GM12878 (cell line): Measurements from ENCODE around the gene CYP2A6. TPM values are rescaled to one million over a fixed set of nuclear protein-coding genes. Genes with fewer than 3 reads are reported as not detected.

Source experiments
- ATAC-seq: fragments of 200-7000 bp; cut with Tn5 transposase; 3 replicates; pipeline ENCODE4 v1.9.1; 2020; ENCODE audit warnings: mild to moderate bottlenecking, moderate library complexity
- BruUV-seq: library from RNA; stranded (reverse); fragments of 400-500 nt; replicated peaks from 2 replicates; lab custom pipeline; 2021; lab: Mats Ljungman, UMichigan
- CTCF ChIA-PET: fragments of 300-600 bp; sonication (Branson Sonifier 250); formaldehyde crosslinking; extraction: SDS; loops from one replicate; lab custom pipeline; 2021; ENCODE audit warnings: inconsistent platforms; lab: Yijun Ruan, JAX
- POLR2A ChIA-PET: fragments of 350-600 bp; formaldehyde crosslinking; extraction: SDS; loops from one replicate; lab custom pipeline; 2021; ENCODE audit warnings: inconsistent platforms; lab: Charles Lee
- RAD21 ChIA-PET: fragments of 300-600 bp; sonication (Branson Sonifier 250); formaldehyde crosslinking; loops from one replicate; lab custom pipeline; 2023; ENCODE audit warnings: antibody characterized with exemption; ENCODE audit not compliant: unreplicated experiment; lab: Charles Lee
- SMC1A ChIA-PET: fragments of 300-600 bp; sonication (Branson Sonifier 250); formaldehyde crosslinking; loops from one replicate; lab custom pipeline; 2023; ENCODE audit not compliant: unreplicated experiment, uncharacterized antibody; lab: Charles Lee
- DNase-seq: peaks from one replicate; pipeline ENCODE4 v3.0.0-alpha.2; 2011; ENCODE audit warnings: low read depth, low spot score
- FAIRE-seq: peaks from 3 replicates; lab custom pipeline; 2011; peaks lifted over from hg19 to GRCh38; lab: Jason Lieb, UNC
- H2AFZ ChIP-seq: 2 replicates; pipeline ENCODE4 v1.6.0; 2011; ENCODE audit warnings: low read depth, low read length, control low read depth; ENCODE audit not compliant: control insufficient read depth
- H3K27ac ChIP-seq: 2 replicates; pipeline ENCODE4 v1.5.1; 2011; ENCODE audit warnings: control low read depth; ENCODE audit not compliant: control insufficient read depth, insufficient read depth
- H3K27me3 ChIP-seq, 2 experiments: replicated peaks in 1 of 2; 2 replicates each; pipeline versions ENCODE4 v1.6.0 to v1.6.1; 2011; ENCODE audit warnings: low read length in 1 of 2; ENCODE audit not compliant: control insufficient read depth in 2 of 2, insufficient read depth in 2 of 2
- H3K36me3 ChIP-seq, 2 experiments: 2 replicates each; pipeline ENCODE4 v1.5.1; 2011; ENCODE audit warnings: low read length in 1 of 2; ENCODE audit not compliant: control insufficient read depth in 2 of 2, insufficient read depth in 2 of 2
- H3K4me1 ChIP-seq: 2 replicates; pipeline ENCODE4 v1.6.1; 2011; ENCODE audit warnings: mild to moderate bottlenecking, low read length, moderate library complexity, mixed read lengths; ENCODE audit not compliant: control insufficient read depth, insufficient read depth
- H3K4me2 ChIP-seq: 2 replicates; pipeline ENCODE4 v1.6.0; 2011; ENCODE audit warnings: control low read depth; ENCODE audit not compliant: control insufficient read depth, insufficient read depth
- H3K4me3 ChIP-seq: fragments of 200-600 bp; sonication (generic); 2 replicates; pipeline ENCODE4 v1.5.1; 2016
- H3K79me2 ChIP-seq: 2 replicates; pipeline ENCODE4 v1.6.0; 2011; ENCODE audit warnings: low read length; ENCODE audit not compliant: control insufficient read depth, insufficient read depth
- H3K9ac ChIP-seq: 2 replicates; pipeline ENCODE4 v1.8.0; 2011; ENCODE audit warnings: low read length, control low read depth, mixed read lengths; ENCODE audit not compliant: control insufficient read depth, insufficient read depth
- H3K9me3 ChIP-seq: replicated peaks from 3 replicates; pipeline ENCODE4 v1.5.1; 2011; ENCODE audit warnings: mild to moderate bottlenecking, low read length; ENCODE audit not compliant: control insufficient read depth, insufficient read depth
- H4K20me1 ChIP-seq: 2 replicates; pipeline ENCODE4 v1.6.0; 2011; ENCODE audit not compliant: control insufficient read depth, insufficient read depth
- BCL11A ChIP-seq: IDR thresholded peaks from 2 replicates; pipeline ENCODE4 v1.6.1; 2011; ENCODE audit warnings: low read depth, low read length
- ETV6 ChIP-seq, 2 experiments: fragments of 450-650 bp in 1 of 2; IDR thresholded peaks in 1 of 2; conservative IDR thresholded peaks in 1 of 2; 2 replicates each; pipeline ENCODE4 v1.6.1; 2014; ENCODE audit warnings: antibody characterized with exemption in 1 of 2, borderline replicate concordance in 1 of 2, low read depth in 1 of 2, mild to moderate bottlenecking in 1 of 2, moderate library complexity in 1 of 2
- MYC ChIP-seq: IDR thresholded peaks from 2 replicates; pipeline ENCODE4 v1.6.1; 2011; ENCODE audit warnings: mild to moderate bottlenecking, low read length, moderate library complexity, inconsistent platforms; ENCODE audit not compliant: insufficient read depth, insufficient replicate concordance, insufficient read length, severe bottlenecking
- NR2C1 ChIP-seq: fragments of 450-650 bp; IDR thresholded peaks from 2 replicates; pipeline ENCODE4 v1.6.1; 2017; ENCODE audit warnings: antibody characterized with exemption, mild to moderate bottlenecking, moderate library complexity
- RCOR1 ChIP-seq: conservative IDR thresholded peaks from 2 replicates; pipeline ENCODE4 v1.6.1; 2012; ENCODE audit warnings: low read depth, low read length, improper control_type of control experiment
- TAF1 ChIP-seq: IDR thresholded peaks from 2 replicates; pipeline ENCODE4 v1.6.1; 2011; ENCODE audit warnings: mild to moderate bottlenecking, low read depth, low read length, borderline replicate concordance
- ZBED1 ChIP-seq: IDR thresholded peaks from 2 replicates; pipeline ENCODE4 v1.6.1; 2016; ENCODE audit warnings: borderline replicate concordance
- in situ Hi-C: fragments of 300-500 bp; cut with MboI; formaldehyde crosslinking; loops from 9 replicates; pipeline ENCODE4 v1.14.3; 2018; ENCODE audit warnings: mixed read lengths
- intact Hi-C: fragments of 100-400 bp; cut with micrococcal nuclease; formaldehyde crosslinking; loops from one replicate; pipeline ENCODE4 v1.14.2; 2022; ENCODE audit not compliant: unreplicated experiment
- polyA plus RNA-seq, 11 experiments: library from polyadenylated mRNA; depleted of rRNA in 4 of 11; unstranded in 6 of 11; stranded (reverse) in 5 of 11; fragments of >200 nt; fragmentation: Nextera tagmentation in 4 of 11; fragmentation: Illumina TruSeq in 1 of 11; extraction: Ambion mirVana in 4 of 11; extraction: Trizol in 1 of 11; gene quantifications; 1 replicate in 1 of 11; 2 replicates in 10 of 11; pipeline versions ENCODE4 v1.2.1 to v1.2.3, GENCODE V29; 2011 to 2016; ENCODE audit warnings: inconsistent platforms in 2 of 11, missing spikeins in 2 of 11, low read depth in 1 of 11
- total RNA-seq, 4 experiments: library from RNA; depleted of rRNA in 3 of 4; stranded (reverse); fragments of >200 nt in 3 of 4; fragmentation: Illumina TruSeq in 1 of 4; extraction: Trizol in 1 of 4; gene quantifications; 2 replicates each; pipeline versions ENCODE4 v1.2.1 to v1.2.3, GENCODE V29; 2013 to 2021
- TF ChIP-seq, protein P1 (sequence below): IDR thresholded peaks from 2 replicates; pipeline ENCODE4 v1.6.1; 2012; ENCODE audit warnings: low read depth, low read length, improper control_type of control experiment
- TF ChIP-seq, protein P2 (sequence below): fragments of 150-350 bp; IDR thresholded peaks from 2 replicates; pipeline ENCODE4 v1.6.1; 2014; ENCODE audit warnings: mild to moderate bottlenecking, low read depth, low read length
- TF ChIP-seq, protein P3 (sequence below): fragments of 450-650 bp; IDR thresholded peaks from 2 replicates; pipeline ENCODE4 v1.6.1; 2017; ENCODE audit warnings: mild to moderate bottlenecking, moderate library complexity
- TF ChIP-seq, protein P4 (sequence below): fragments of 450-650 bp; IDR thresholded peaks from 2 replicates; pipeline ENCODE4 v1.6.1; 2017; ENCODE audit warnings: mild to moderate bottlenecking, moderate library complexity

Gene CYP2A6
- total and polyA plus RNA-seq, 10 of the 15 experiments (the other 5 are each of a cell fraction or from before 2014, with no cell fraction given) = 0.97 TPM; not detected in 9

DNA sequence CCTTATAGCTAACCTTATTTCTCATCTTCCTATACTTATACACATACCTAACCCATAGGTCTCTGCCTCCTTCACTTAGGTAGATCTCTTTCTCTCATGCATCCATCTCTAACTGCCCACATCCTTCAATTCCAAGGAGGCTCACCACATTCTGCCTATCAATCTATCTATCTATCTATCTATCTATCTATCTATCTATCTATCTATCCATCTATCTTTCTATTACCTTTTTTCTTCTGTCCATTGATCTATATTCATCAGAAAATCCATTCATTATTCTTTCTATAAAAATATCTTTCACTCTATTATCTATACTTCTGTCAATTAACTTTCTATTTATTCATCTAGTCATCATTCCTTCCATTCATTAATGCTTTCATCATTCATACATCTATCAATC, 42.9 kb upstream of the CYP2A6 start:
- DNase-seq (no peak), FAIRE-seq (no peak), ATAC-seq (no peak)
- H3K4me3 ChIP-seq = no peak overlapping the region
- peaks cover 0 to 2% of the 10 kb centered on the region in 2 experiments; a peak in 2 of 4 replicates for H3K27me3 ChIP-seq
- no peaks in the 10 kb centered on the region for H3K79me2 ChIP-seq
- no peak overlapping the region for H3K4me2 ChIP-seq
- no peak overlapping the region for H2AFZ ChIP-seq
- in situ Hi-C loops = no loop called here
- BruUV-seq = no TSS peak
- ChIA-PET CTCF (no interaction called here), POLR2A (no interaction called here), SMC1A (no interaction called here), RAD21 (no interaction called here)
- no peak for TF ChIP-seq BCL11A
- TF ChIP-seq, protein P1, sequence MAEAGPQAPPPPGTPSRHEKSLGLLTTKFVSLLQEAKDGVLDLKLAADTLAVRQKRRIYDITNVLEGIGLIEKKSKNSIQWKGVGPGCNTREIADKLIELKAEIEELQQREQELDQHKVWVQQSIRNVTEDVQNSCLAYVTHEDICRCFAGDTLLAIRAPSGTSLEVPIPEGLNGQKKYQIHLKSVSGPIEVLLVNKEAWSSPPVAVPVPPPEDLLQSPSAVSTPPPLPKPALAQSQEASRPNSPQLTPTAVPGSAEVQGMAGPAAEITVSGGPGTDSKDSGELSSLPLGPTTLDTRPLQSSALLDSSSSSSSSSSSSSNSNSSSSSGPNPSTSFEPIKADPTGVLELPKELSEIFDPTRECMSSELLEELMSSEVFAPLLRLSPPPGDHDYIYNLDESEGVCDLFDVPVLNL = no peak
- TF ChIP-seq, protein P2, sequence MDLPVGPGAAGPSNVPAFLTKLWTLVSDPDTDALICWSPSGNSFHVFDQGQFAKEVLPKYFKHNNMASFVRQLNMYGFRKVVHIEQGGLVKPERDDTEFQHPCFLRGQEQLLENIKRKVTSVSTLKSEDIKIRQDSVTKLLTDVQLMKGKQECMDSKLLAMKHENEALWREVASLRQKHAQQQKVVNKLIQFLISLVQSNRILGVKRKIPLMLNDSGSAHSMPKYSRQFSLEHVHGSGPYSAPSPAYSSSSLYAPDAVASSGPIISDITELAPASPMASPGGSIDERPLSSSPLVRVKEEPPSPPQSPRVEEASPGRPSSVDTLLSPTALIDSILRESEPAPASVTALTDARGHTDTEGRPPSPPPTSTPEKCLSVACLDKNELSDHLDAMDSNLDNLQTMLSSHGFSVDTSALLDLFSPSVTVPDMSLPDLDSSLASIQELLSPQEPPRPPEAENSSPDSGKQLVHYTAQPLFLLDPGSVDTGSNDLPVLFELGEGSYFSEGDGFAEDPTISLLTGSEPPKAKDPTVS = no peak
- TF ChIP-seq ZBED1 = no peak
- no peak for TF ChIP-seq TAF1
- no peak for TF ChIP-seq ETV6 (conservative IDR thresholded peaks at IDR 0.05 in 1 of 2, IDR thresholded peaks at IDR 0.05 in 1 of 2; ENCODE audit: borderline replicate concordance in 1 of 2, low read depth in 1 of 2)
- TF ChIP-seq RCOR1 = no peak
- no peak for TF ChIP-seq MYC
- TF ChIP-seq NR2C1 = no peak
- TF ChIP-seq, protein P3, sequence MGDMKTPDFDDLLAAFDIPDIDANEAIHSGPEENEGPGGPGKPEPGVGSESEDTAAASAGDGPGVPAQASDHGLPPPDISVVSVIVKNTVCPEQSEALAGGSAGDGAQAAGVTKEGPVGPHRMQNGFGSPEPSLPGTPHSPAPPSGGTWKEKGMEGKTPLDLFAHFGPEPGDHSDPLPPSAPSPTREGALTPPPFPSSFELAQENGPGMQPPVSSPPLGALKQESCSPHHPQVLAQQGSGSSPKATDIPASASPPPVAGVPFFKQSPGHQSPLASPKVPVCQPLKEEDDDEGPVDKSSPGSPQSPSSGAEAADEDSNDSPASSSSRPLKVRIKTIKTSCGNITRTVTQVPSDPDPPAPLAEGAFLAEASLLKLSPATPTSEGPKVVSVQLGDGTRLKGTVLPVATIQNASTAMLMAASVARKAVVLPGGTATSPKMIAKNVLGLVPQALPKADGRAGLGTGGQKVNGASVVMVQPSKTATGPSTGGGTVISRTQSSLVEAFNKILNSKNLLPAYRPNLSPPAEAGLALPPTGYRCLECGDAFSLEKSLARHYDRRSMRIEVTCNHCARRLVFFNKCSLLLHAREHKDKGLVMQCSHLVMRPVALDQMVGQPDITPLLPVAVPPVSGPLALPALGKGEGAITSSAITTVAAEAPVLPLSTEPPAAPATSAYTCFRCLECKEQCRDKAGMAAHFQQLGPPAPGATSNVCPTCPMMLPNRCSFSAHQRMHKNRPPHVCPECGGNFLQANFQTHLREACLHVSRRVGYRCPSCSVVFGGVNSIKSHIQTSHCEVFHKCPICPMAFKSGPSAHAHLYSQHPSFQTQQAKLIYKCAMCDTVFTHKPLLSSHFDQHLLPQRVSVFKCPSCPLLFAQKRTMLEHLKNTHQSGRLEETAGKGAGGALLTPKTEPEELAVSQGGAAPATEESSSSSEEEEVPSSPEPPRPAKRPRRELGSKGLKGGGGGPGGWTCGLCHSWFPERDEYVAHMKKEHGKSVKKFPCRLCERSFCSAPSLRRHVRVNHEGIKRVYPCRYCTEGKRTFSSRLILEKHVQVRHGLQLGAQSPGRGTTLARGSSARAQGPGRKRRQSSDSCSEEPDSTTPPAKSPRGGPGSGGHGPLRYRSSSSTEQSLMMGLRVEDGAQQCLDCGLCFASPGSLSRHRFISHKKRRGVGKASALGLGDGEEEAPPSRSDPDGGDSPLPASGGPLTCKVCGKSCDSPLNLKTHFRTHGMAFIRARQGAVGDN = no peak
- TF ChIP-seq, protein P4, sequence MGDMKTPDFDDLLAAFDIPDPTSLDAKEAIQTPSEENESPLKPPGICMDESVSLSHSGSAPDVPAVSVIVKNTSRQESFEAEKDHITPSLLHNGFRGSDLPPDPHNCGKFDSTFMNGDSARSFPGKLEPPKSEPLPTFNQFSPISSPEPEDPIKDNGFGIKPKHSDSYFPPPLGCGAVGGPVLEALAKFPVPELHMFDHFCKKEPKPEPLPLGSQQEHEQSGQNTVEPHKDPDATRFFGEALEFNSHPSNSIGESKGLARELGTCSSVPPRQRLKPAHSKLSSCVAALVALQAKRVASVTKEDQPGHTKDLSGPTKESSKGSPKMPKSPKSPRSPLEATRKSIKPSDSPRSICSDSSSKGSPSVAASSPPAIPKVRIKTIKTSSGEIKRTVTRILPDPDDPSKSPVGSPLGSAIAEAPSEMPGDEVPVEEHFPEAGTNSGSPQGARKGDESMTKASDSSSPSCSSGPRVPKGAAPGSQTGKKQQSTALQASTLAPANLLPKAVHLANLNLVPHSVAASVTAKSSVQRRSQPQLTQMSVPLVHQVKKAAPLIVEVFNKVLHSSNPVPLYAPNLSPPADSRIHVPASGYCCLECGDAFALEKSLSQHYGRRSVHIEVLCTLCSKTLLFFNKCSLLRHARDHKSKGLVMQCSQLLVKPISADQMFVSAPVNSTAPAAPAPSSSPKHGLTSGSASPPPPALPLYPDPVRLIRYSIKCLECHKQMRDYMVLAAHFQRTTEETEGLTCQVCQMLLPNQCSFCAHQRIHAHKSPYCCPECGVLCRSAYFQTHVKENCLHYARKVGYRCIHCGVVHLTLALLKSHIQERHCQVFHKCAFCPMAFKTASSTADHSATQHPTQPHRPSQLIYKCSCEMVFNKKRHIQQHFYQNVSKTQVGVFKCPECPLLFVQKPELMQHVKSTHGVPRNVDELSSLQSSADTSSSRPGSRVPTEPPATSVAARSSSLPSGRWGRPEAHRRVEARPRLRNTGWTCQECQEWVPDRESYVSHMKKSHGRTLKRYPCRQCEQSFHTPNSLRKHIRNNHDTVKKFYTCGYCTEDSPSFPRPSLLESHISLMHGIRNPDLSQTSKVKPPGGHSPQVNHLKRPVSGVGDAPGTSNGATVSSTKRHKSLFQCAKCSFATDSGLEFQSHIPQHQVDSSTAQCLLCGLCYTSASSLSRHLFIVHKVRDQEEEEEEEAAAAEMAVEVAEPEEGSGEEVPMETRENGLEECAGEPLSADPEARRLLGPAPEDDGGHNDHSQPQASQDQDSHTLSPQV = no peak
- intact Hi-C loops = no loop called here
- H3K4me1 ChIP-seq = no peaks in the 10 kb centered on the region
- H4K20me1 ChIP-seq = no peaks in the 10 kb centered on the region
- no peaks in the 10 kb centered on the region for H3K9me3 ChIP-seq
- no peak overlapping the region for H3K27ac ChIP-seq
- no peaks in the 10 kb centered on the region for H3K36me3 ChIP-seq
- H3K9ac ChIP-seq = no peak overlapping the region
